Measurements from ENCODE around the gene ARHGAP18.
A peak's percentile ranks its signal among the peaks of the same experiment; 100 is the strongest.

The ARHGAP18 gene

GRCh38 chr6:129638055-129638684 is 71.8 kb downstream of the ARHGAP18 start:
- DNase-seq, result peak; percentile 53

- no peak for DNase-seq
Observed at GRCh38 chr6:129637340-129638054, 72.5 kb downstream of the ARHGAP18 start.

GRCh38 chr6:129635396-129636130 is 74.4 kb downstream of the ARHGAP18 start:
- DNase-seq, result peak; percentile 87

- DNase-seq, result peak; percentile 44
Observed at GRCh38 chr6:129634411-129635230, 75.4 kb downstream of the ARHGAP18 start.

GRCh38 chr6:129633529-129633928 is 76.4 kb downstream of the ARHGAP18 start:
- no peak for DNase-seq

GRCh38 chr6:129632172-129632613 is 77.8 kb downstream of the ARHGAP18 start:
- no peak for DNase-seq

GRCh38 chr6:129631070-129631469 is 78.9 kb downstream of the ARHGAP18 start:
- no peak for DNase-seq

GRCh38 chr6:129630596-129630995 is 79.4 kb downstream of the ARHGAP18 start:
- DNase-seq, result no peak

GRCh38 chr6:129628101-129628815 is 81.7 kb downstream of the ARHGAP18 start:
- no peak for DNase-seq

GRCh38 chr6:129624488-129624887 is 85.5 kb downstream of the ARHGAP18 start:
- DNase-seq, result no peak

GRCh38 chr6:129623008-129623732 is 86.8 kb downstream of the ARHGAP18 start:
- DNase-seq, result no peak

- no peak for DNase-seq
Observed at GRCh38 chr6:129621252-129621651, 88.7 kb downstream of the ARHGAP18 start.

GRCh38 chr6:129620234-129620610 is 89.8 kb downstream of the ARHGAP18 start:
- no peak for DNase-seq

- DNase-seq, result no peak
Observed at GRCh38 chr6:129619579-129620233, 90.3 kb downstream of the ARHGAP18 start.

GRCh38 chr6:129617986-129618385 is 92.0 kb downstream of the ARHGAP18 start:
- peak; percentile 29 for DNase-seq

- no peak for DNase-seq
Observed at GRCh38 chr6:129615496-129615895, 94.5 kb downstream of the ARHGAP18 start.

GRCh38 chr6:129615020-129615419 is 95.0 kb downstream of the ARHGAP18 start:
- no peak for DNase-seq

- DNase-seq, result no peak
Observed at GRCh38 chr6:129614464-129614863, 95.5 kb downstream of the ARHGAP18 start.

GRCh38 chr6:129612440-129612839 is 97.5 kb downstream of the ARHGAP18 start:
- no peak for DNase-seq

GRCh38 chr6:129609635-129610034 is 100.3 kb downstream of the ARHGAP18 start:
- no peak for DNase-seq
